ENCODE data around the gene ZNF620.
A peak's percentile ranks its signal among the peaks of the same experiment; 100 is the strongest.
"Not testable (repeated sequence)": the region's sequence is repeated elsewhere in the genome, so short reads cannot be mapped to it uniquely, and the experiment has no call there.

The ZNF620 gene

DNA sequence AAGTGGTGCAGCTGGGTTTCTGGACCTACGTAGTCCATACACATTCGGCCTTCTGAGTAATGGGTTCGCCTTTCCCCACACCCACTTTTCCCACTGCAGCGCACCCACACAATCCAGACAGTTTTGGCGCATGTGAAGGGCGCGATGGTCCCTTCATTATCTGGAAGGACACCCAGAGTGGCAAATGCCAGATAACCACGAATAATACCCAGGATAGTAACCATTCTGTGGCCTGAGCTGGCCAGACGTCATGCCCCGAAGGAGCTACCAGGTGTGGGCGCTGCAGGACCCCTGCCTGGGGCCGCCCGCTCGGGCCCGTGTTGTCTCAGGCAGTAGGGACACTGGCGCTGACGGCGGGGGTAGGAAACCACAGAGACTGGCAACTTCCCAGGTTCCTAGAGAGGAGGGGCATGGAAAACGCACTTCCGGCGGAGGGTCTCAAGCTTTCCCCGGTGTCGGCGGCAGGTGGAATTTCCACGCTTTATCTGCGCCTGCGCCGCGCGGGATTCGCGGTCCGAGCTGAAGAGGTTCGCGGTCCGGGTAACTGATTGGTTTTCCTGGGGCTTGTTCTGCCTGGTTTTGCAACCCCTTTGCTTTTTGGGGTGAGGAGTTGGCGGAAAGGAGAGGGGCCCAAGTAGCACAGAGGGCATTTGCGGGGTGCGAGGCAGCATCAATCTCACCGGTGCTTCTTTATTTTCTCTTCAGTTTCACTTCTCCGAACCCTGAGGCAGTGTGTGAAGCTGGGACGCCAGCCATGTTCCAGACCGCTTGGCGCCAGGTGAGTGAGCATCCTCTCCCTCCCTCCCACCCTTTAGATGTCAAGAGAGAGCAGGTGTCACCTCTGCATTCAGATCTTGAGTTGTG, at the start of gene ZNF620:
ZNF620 (plus strand) TSS at position 441 of the 864 bp plus-strand sequence; CDS start at position 755, 314 bp downstream.
- Histone ChIP-seq H3K36me3 (ENCODE audit: control insufficient read depth, low read depth, low read length) (peaks cover 9% of the 10 kb centered on the region), H3K27me3 (ENCODE audit: control insufficient read depth, insufficient read depth, low read length) (no peaks in the 10 kb centered on the region), H3K9ac (ENCODE audit: low read length) (peak within 1 kb of the TSS; percentile 46), H3K27ac (ENCODE audit: low read length) (no peak within 1 kb of the TSS), H3K9me3 (ENCODE audit: control insufficient read depth, low read depth, low read length) (no peaks in the 10 kb centered on the region), H3K4me3 (ENCODE audit: low read length) (peak within 1 kb of the TSS; percentile 70), H3K4me1 (ENCODE audit: control insufficient read depth, low read depth, low read length) (peaks cover 4% of the 10 kb centered on the region)

DNA sequence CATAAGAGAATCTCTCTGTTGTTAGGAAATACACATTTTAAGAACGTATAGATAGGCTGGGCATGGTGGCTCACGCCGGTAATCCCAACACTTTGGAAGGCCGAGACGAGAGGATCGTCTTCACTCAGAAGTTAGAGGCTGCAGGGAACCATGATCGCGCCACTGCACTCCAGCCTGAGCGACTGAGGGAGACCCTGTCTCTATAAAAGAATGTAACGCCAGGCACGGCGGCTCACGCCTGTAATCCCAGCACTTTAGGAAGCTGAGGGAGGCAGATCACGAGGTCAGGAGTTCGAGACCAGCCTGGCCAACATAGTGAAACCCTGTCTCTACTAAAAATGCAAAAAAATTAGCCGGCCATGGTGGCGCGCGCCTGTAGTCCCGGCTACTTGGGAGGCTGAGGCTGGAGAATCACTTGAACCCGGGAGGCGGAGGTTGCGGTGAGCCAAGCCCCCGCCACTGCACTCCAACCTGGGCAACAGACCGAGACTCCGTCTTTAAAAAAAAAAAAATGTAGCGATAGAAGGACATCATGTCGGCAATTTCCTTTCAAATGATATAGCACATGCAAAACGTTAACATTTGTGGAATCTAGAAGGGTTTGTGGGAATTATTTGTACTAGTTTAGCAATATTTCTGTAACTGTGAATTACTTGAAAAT, 49.4 kb upstream of the ZNF620 start:
- Histone ChIP-seq H3K9me3 (ENCODE audit: control insufficient read depth, low read depth, low read length) (no peaks in the 10 kb centered on the region), H3K4me3 (ENCODE audit: low read length) (peak overlapping the region; percentile 98), H3K27me3 (ENCODE audit: control insufficient read depth, insufficient read depth, low read length) (no peaks in the 10 kb centered on the region), H3K4me1 (ENCODE audit: control insufficient read depth, low read depth, low read length) (peaks cover 11% of the 10 kb centered on the region), H3K9ac (ENCODE audit: low read length) (peak overlapping the region; percentile 96), H3K36me3 (ENCODE audit: control insufficient read depth, low read depth, low read length) (peaks cover 35% of the 10 kb centered on the region), H3K27ac (ENCODE audit: low read length) (peak overlapping the region; percentile 92)

DNA sequence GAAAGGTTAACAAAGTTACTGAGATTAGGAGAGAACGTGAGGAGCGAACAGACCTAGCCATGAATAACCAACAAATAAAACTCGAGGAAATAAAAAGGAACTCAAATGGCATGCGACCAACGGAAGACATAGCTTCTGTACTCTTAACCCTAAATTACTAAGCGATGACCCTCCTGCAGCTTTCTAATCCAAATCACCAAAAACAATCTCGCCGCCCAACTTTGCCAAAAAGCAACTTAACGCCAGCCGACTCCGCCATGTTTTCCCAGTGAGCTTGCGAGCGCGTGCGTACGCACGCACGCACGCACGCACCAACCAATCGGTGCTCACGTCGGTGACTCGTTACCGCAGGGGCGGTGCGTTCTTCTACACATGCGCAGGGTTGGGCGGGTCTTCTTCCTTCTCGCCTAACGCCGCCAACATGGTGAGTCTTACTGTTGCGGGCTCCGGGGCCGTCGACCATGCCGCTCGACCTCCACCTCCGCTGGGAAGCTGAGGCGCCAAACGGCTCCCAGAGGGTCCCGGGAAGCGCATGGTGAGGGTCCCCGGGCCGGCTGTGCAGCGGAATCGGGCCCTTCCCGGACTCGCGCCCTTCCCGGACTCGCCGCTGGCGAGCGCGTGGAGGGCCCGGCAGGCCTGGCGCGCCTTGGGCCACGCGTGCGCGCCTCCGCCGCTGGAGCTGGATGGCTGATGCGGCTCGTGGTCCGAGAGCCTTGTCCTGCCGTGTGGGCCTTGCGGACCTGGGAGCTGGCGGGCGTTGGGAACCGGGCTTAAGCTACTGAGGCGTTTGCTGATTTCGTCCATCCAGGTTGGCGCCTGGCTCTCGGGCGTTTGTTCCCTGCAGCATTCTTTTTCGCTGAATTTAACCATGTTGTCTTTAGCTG, 48.7 kb upstream of the ZNF620 start, which contains the start of gene RPL14:
RPL14 (plus strand) TSS at position 400 of the 884 bp plus-strand sequence; CDS start at position 533, 133 bp downstream.
- peaks cover 11% of the 10 kb centered on the region for H3K4me1 ChIP-seq (ENCODE audit: control insufficient read depth, low read depth, low read length)
- H3K9me3 ChIP-seq (ENCODE audit: control insufficient read depth, low read depth, low read length) = no peaks in the 10 kb centered on the region
- H3K4me3 ChIP-seq (ENCODE audit: low read length) = peak within 1 kb of the TSS; percentile 98
- H3K9ac ChIP-seq (ENCODE audit: low read length) = peak within 1 kb of the TSS; percentile 96
- peaks cover 42% of the 10 kb centered on the region for H3K36me3 ChIP-seq (ENCODE audit: control insufficient read depth, low read depth, low read length)
- peak within 1 kb of the TSS; percentile 92 for H3K27ac ChIP-seq (ENCODE audit: low read length)
- no peaks in the 10 kb centered on the region for H3K27me3 ChIP-seq (ENCODE audit: control insufficient read depth, insufficient read depth, low read length)

DNA sequence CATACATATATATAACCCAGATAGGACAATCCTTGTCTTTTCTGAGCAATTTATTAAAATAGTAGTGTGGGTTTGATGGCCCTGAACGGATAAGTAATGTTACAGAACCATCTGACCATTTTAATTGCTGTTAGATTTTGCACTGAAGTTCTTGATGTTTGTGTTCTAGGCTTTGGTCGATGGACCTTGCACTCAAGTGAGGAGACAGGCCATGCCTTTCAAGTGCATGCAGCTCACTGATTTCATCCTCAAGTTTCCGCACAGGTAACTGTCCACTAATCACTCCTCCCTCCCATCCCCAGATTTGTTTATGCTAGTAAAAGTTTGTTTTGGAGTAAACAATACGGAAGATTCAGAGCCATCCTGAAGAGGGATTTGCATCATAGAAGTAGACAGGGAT, 47.4 kb upstream of the ZNF620 start:
- Histone ChIP-seq H3K4me3 (ENCODE audit: low read length) (peak overlapping the region; percentile 98), H3K4me1 (ENCODE audit: control insufficient read depth, low read depth, low read length) (peaks cover 11% of the 10 kb centered on the region), H3K27ac (ENCODE audit: low read length) (no peak overlapping the region), H3K9me3 (ENCODE audit: control insufficient read depth, low read depth, low read length) (no peaks in the 10 kb centered on the region), H3K9ac (ENCODE audit: low read length) (peak overlapping the region; percentile 96), H3K36me3 (ENCODE audit: control insufficient read depth, low read depth, low read length) (peaks cover 52% of the 10 kb centered on the region), H3K27me3 (ENCODE audit: control insufficient read depth, insufficient read depth, low read length) (no peaks in the 10 kb centered on the region)

DNA sequence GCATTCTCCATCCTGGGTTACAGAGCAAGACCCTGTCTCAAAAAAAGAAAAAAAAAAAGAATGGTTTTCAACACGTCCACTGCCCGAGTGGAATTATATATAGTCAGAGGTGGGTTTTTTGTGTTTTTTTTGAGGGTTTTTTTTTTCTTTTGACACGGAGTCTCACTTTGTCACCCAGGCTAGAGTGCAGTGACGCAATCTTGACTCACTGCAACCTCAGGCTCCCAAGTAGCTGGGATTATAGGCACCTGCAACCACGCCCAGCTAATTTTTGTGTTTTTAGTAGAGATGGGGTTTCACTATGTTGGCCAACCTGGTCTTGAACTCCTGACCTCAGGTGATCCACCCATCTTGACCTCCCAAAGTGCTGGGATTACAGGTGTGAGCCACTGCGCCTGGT, 45.4 kb upstream of the ZNF620 start:
- not testable (repeated sequence) for H3K27ac ChIP-seq (ENCODE audit: low read length); H3K27me3 ChIP-seq (ENCODE audit: control insufficient read depth, insufficient read depth, low read length); H3K9me3 ChIP-seq (ENCODE audit: control insufficient read depth, low read depth, low read length); H3K9ac ChIP-seq (ENCODE audit: low read length); H3K4me3 ChIP-seq (ENCODE audit: low read length)
- Histone ChIP-seq H3K4me1 (ENCODE audit: control insufficient read depth, low read depth, low read length) (peaks cover 11% of the 10 kb centered on the region), H3K36me3 (ENCODE audit: control insufficient read depth, low read depth, low read length) (peaks cover 66% of the 10 kb centered on the region)

DNA sequence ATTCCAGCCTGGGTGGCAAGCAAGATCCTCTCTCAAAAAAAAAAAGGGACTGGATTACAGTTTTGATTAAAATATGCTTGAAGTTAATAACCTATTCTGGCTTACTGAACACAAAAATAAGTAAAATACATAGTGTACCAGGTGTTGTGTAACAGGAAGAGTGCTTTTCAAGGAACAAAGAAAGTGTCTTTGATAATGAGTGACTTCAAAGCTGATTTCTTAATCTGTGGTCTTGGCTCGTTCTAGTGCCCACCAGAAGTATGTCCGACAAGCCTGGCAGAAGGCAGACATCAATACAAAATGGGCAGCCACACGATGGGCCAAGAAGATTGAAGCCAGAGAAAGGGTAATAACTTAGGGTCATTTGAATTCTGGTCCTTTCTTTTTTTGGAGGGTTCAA, 44.7 kb upstream of the ZNF620 start:
- Histone ChIP-seq H3K27me3 (ENCODE audit: control insufficient read depth, insufficient read depth, low read length) (no peaks in the 10 kb centered on the region), H3K9me3 (ENCODE audit: control insufficient read depth, low read depth, low read length) (no peaks in the 10 kb centered on the region), H3K4me1 (ENCODE audit: control insufficient read depth, low read depth, low read length) (peaks cover 11% of the 10 kb centered on the region), H3K4me3 (ENCODE audit: low read length) (no peak overlapping the region), H3K9ac (ENCODE audit: low read length) (no peak overlapping the region), H3K27ac (ENCODE audit: low read length) (no peak overlapping the region), H3K36me3 (ENCODE audit: control insufficient read depth, low read depth, low read length) (peaks cover 66% of the 10 kb centered on the region)

DNA sequence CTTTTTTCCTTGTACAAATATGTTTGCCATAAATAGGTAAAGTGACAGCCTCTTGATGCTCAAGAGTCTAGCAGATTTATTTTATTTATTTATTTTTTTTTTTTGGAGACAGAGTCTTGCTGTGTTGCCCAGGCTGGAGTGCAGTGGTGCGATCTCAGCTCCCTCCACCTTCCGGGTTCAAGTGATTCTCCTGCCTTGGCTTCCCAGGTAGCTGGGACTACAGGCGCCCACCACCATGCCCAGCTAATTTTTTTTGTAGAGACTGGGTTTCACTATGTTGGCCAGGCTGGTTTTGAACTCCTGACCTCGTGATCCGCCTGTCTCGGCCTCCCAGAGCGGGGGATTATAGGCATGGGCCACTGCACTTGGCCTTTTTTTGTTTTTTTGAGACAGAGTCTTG, 43.0 kb upstream of the ZNF620 start:
- not testable (repeated sequence) for H3K9me3 ChIP-seq (ENCODE audit: control insufficient read depth, low read depth, low read length); H3K9ac ChIP-seq (ENCODE audit: low read length); H3K4me3 ChIP-seq (ENCODE audit: low read length); H3K27me3 ChIP-seq (ENCODE audit: control insufficient read depth, insufficient read depth, low read length); H3K27ac ChIP-seq (ENCODE audit: low read length)
- H3K4me1 ChIP-seq (ENCODE audit: control insufficient read depth, low read depth, low read length) = peaks cover 11% of the 10 kb centered on the region
- H3K36me3 ChIP-seq (ENCODE audit: control insufficient read depth, low read depth, low read length) = peaks cover 66% of the 10 kb centered on the region

DNA sequence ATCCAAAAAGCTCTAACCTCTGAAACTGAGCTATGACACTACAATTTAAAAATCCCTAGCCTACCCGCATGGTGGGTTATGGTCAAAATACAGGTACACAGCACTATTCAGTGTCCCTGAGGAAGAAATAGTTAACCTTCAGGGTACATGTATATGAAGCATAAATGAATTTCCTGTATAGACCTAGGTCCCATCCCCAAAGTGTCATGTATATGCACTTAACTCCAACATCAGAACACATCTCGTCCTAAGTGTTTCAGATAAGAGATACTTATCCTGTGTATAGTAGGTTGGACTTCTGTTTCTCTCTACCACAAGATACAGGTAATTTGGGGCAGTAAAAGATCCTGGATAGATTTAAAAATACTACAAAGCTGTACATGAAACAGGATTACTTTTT, 42.3 kb upstream of the ZNF620 start:
- no peak overlapping the region for H3K4me3 ChIP-seq (ENCODE audit: low read length)
- no peak overlapping the region for H3K27ac ChIP-seq (ENCODE audit: low read length)
- peaks cover 59% of the 10 kb centered on the region for H3K36me3 ChIP-seq (ENCODE audit: control insufficient read depth, low read depth, low read length)
- no peak overlapping the region for H3K9ac ChIP-seq (ENCODE audit: low read length)
- no peaks in the 10 kb centered on the region for H3K9me3 ChIP-seq (ENCODE audit: control insufficient read depth, low read depth, low read length)
- H3K4me1 ChIP-seq (ENCODE audit: control insufficient read depth, low read depth, low read length) = peaks cover 6% of the 10 kb centered on the region
- H3K27me3 ChIP-seq (ENCODE audit: control insufficient read depth, insufficient read depth, low read length) = no peaks in the 10 kb centered on the region

DNA sequence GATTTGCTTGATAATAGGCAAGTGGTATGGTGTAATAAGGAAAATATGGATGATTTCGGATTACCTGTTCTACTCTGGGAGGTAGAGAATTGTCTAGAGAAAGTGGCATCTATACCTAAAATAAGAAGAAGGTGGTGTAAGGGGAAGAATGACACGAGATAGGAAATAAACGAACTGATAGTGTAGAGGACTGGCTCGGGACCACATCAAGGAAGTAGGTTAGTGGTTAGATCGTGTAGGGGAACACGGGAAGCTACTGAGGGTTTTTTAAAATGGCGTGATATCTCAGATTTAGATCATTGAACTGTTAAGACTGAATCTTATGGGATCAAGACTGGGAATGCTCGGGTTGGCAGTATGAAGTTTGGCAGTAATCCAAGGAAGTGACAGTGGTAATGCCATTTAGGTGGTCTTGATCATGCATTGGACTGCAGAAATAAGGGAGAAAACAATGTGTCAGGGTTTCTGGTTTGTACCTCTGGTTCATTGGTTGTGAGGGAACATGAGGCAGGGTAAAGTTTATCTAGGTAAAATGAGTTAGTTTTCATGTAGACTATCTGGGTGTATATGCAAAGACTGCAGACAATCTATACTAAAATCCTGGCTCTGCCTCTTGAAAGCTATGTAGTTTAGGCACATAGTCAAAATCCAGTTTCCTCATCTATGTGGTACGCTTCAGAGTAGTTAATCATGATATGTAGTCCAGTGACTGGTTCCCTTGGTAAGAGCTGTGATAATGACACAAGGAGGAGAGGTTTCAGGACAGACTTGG, 41.3 kb upstream of the ZNF620 start:
- no peak overlapping the region for H3K4me3 ChIP-seq (ENCODE audit: low read length)
- no peaks in the 10 kb centered on the region for H3K4me1 ChIP-seq (ENCODE audit: control insufficient read depth, low read depth, low read length)
- H3K36me3 ChIP-seq (ENCODE audit: control insufficient read depth, low read depth, low read length) = peaks cover 49% of the 10 kb centered on the region
- no peaks in the 10 kb centered on the region for H3K27me3 ChIP-seq (ENCODE audit: control insufficient read depth, insufficient read depth, low read length)
- no peaks in the 10 kb centered on the region for H3K9me3 ChIP-seq (ENCODE audit: control insufficient read depth, low read depth, low read length)
- H3K27ac ChIP-seq (ENCODE audit: low read length) = no peak overlapping the region
- no peak overlapping the region for H3K9ac ChIP-seq (ENCODE audit: low read length)

DNA sequence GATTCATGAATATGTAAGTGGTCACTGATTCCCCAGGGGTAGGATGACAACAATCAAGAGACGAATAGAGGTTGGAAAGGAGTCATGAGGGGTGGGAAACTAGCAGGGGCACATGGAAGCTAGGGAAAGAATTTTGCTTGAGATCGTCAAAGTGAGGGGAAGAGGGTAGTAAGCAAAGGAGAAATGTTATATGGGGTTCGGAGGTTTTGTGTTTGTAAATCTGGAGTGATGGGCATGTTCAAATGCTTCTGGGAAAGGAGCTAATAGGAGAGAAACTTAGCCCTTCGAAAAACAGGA, 40.8 kb upstream of the ZNF620 start:
- Histone ChIP-seq H3K4me3 (ENCODE audit: low read length) (no peak overlapping the region), H3K9me3 (ENCODE audit: control insufficient read depth, low read depth, low read length) (no peaks in the 10 kb centered on the region), H3K36me3 (ENCODE audit: control insufficient read depth, low read depth, low read length) (peaks cover 45% of the 10 kb centered on the region)

DNA sequence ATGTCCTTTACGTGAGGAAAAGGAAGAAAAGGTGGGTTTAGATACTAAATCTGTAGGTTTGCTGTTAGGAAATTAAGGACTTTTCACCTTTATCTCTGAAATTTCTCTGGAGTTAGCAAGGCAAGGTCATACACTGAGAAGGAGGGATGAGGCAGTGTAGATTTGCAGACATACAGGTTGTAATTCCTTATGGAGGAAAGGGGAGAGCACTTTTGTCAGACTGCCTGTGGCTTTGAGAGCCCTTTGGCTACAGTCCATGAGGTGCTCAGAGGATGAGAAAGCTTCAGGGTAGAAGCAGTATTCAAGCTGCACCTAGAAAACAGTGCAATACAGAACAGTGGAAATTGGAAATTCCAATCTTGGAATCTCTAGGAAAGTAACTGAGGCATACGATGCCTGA, 40.4 kb upstream of the ZNF620 start:
- H3K4me1 ChIP-seq (ENCODE audit: control insufficient read depth, low read depth, low read length) = no peaks in the 10 kb centered on the region
- H3K9ac ChIP-seq (ENCODE audit: low read length) = no peak overlapping the region
- H3K27me3 ChIP-seq (ENCODE audit: control insufficient read depth, insufficient read depth, low read length) = no peaks in the 10 kb centered on the region
- no peaks in the 10 kb centered on the region for H3K9me3 ChIP-seq (ENCODE audit: control insufficient read depth, low read depth, low read length)
- no peak overlapping the region for H3K4me3 ChIP-seq (ENCODE audit: low read length)
- peaks cover 41% of the 10 kb centered on the region for H3K36me3 ChIP-seq (ENCODE audit: control insufficient read depth, low read depth, low read length)
- no peak overlapping the region for H3K27ac ChIP-seq (ENCODE audit: low read length)

More for the DNA sequence above, 40.8 kb upstream of the ZNF620 start:
- H3K9ac ChIP-seq (ENCODE audit: low read length) = no peak overlapping the region
- no peaks in the 10 kb centered on the region for H3K4me1 ChIP-seq (ENCODE audit: control insufficient read depth, low read depth, low read length)
- no peaks in the 10 kb centered on the region for H3K27me3 ChIP-seq (ENCODE audit: control insufficient read depth, insufficient read depth, low read length)
- H3K27ac ChIP-seq (ENCODE audit: low read length) = no peak overlapping the region
